Activated T-cell treated with anti-CD3 and anti-CD28 coated beads, Interleukin-2, amount 50 U/mL, for 48 hours (primary cell): ENCODE data around the gene GSTP1.

Experiments used
- DNase-seq, 2 experiments: peaks; one replicate each; pipeline ENCODE4 v3.0.0-alpha.2; 2020

GSTP1 gene

GRCh38 chr11:67632175-67632981, 48.8 kb downstream of the GSTP1 start:
- DNase-seq: no peak

GRCh38 chr11:67632982-67633755, 49.6 kb downstream of the GSTP1 start:
- DNase-seq: no peak

DNA sequence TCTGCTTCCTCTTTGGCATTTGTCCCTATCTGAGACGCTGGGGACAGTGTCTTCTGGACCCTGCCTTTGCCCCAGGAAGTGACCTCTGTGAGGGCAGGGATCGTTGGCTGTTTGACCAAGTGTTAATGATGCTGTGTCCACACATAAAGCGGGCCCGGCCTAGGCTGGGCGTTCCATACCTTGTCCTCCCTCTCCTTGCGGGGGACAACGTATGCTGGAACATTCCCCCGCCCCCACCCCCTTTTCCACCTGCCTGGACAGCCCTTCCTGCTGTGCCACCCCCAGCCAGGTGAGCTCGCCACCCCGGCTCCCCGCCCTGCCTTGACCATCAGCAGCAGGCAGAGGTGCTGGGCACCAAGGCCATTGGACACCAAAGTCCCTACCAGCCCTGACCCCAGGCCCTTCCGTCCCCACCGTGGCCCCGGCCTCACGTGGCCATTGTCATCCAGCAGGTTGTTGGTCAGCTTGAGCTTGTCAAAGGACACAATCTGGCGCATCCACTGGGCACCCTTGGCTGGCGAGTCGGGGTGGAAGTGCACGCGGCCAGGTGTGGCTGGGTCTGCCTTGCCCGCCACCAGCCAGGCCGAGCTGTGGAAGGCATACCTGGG, 50.2 kb downstream of the GSTP1 start:
- DNase-seq: no peak

- DNase-seq: no peak
Measured at GRCh38 chr11:67634366-67635230, 51.0 kb downstream of the GSTP1 start.

- no peak for DNase-seq
Measured at GRCh38 chr11:67635231-67635521, 51.6 kb downstream of the GSTP1 start.
